ENCODE measurements around the gene KIF22. TPM values are rescaled to one million over a fixed set of nuclear protein-coding genes. Genes with fewer than 3 reads are reported as not detected.

The KIF22 gene
- total and polyA plus RNA-seq, 9 of the 15 experiments (the other 6 are each of a cell fraction or from before 2014, with no cell fraction given) = 8.7 to 232 (median 131) TPM

GRCh38 chr16:29790183-29790948 lies at the start of gene KIF22 (continued):
- TF ChIP-seq SFPQ (IDR thresholded peaks at IDR 0.05; ENCODE audit: low read depth, low read length) = no peak
- peak; percentile 86 for TF ChIP-seq E2F8 (IDR thresholded peaks at IDR 0.05; ENCODE audit: low read depth, partially characterized antibody)
- peak; percentile 80 for TF ChIP-seq RNF2 (IDR thresholded peaks at IDR 0.05)
- no peak for TF ChIP-seq KAT2B (IDR thresholded peaks at IDR 0.05; ENCODE audit: low read depth, low read length)
- peak; percentile 87 for TF ChIP-seq RBBP5 (IDR thresholded peaks at IDR 0.05; ENCODE audit: borderline replicate concordance, insufficient read depth, low read length, poor library complexity, severe bottlenecking)
- no peak for TF ChIP-seq RCOR1 (IDR thresholded peaks at IDR 0.05; ENCODE audit: borderline replicate concordance in 1 of 2, low read depth in 2 of 2, low read length in 2 of 2)
- peak; percentile 77; the same call in 1 of the 2 replicates for TF ChIP-seq THAP12 (CRISPR knock-in tag; IDR thresholded peaks at IDR 0.05)
- no peak for TF ChIP-seq GATA2 (CRISPR knock-in tag; IDR thresholded peaks at IDR 0.05)
- TF ChIP-seq TAF7 (tag; IDR thresholded peaks at IDR 0.05) = peak; percentile 87
- no peak for TF ChIP-seq HINFP (tag; conservative IDR thresholded peaks at IDR 0.05; ENCODE audit: low read depth)
- TF ChIP-seq RFX5 (IDR thresholded peaks at IDR 0.05; ENCODE audit: low read depth, low read length) = no peak
- 0 out of 2 replicates have a peak, but pooled peaks have one; percentile 37 for TF ChIP-seq PHB2 (IDR thresholded peaks at IDR 0.05; ENCODE audit: low read depth)
- TF ChIP-seq SP2 (IDR thresholded peaks at IDR 0.05; ENCODE audit: extremely low read depth, low read depth, low read length, poor library complexity, severe bottlenecking) = peak; percentile 53

Data from K562 (cell line).